Stimulated activated CD8-positive, alpha-beta memory T cell treated with anti-CD3 and anti-CD28 coated beads, Interleukin-12 subunit alpha, Interleukin-12 subunit beta, amount 100 ng/mL, for 4 hours (primary cell): ENCODE data around the gene SARS2.
A peak's percentile ranks its signal among the peaks of the same experiment; 100 is the strongest.
"Not testable (repeated sequence)": the region's sequence is repeated elsewhere in the genome, so short reads cannot be mapped to it uniquely, and the experiment has no call there.

Source experiments
- DNase-seq: peaks from one replicate; pipeline ENCODE4 v3.0.0-alpha.2; 2020; ENCODE audit warnings: low read depth

SARS2 gene

DNA sequence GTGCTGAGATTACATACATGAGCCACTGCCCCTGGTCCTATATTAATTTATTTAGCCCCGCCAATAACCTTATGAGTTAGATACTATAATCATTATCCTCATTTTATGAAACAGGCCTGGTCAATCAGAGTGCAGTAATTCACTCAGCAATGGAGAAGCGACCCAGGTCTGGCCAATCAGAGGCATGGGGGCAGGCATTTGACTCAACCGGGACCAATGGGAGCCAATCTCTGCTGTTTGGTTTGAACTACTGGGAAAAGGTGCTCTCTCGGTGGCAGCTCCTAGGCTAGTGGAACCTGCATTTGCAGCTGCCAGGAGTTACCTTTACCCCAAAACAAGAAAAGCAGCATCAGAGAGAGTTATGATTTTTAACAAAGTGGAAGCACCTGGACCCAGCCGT, 37.7 kb downstream of the SARS2 start:
- no peak for DNase-seq

DNA sequence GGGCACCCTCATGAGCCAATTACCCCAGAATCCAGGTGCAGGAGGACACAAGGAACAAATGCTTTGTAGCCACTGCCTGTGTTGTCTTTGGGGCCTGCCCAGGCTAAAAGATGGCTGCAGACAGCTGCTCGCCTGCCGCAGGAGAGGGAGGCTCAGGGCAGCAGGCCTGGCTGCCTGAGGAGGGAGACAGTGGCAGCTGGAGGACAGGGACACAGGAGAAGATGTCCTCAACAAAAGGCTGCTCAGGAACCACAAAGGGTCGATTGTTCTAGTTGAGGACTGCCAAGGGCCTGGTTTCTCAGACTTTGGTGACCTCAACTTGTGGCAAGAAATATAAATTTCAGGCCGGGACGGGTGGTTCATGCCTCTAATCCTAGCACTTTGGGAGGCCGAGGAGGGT, 38.8 kb downstream of the SARS2 start:
- no peak for DNase-seq

DNA sequence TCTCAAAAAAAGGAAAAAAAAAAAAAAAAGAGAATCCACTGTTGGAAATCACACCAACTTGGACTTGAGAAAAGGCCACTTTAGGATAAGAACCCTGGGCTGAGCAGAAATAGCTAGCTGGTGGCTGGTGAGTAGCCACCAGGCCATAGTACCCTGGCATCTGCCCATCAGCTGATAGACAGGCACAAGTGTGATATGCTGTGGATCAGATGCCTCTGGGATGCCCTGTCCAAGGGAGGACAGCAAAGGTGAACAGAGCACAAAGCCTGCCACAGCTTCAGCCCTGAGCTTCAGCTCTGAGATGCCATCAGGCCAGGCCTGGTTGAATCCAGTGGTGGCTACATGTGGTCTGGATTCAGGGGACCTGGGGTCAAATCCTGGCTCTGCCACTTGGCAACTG, 39.9 kb downstream of the SARS2 start:
- DNase-seq, result no peak

DNA sequence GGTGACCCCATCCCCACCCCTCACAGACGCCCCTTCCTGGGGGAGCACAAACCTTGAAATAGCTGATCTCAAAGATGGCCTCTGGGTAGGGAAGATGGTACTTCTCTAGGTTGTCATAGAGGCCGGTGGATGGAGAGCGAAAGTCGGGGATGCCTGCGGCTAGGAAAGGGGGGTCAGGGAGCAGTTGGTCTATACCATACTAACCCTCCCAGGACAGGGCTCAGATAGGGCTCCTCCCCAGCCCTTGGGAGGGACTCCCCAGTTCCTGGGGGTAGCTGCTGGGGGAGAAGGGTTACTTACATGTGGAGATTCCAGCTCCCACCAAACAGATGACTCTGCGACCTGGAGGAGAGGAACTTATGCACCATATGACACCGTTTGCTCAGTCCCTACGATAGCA, 40.8 kb downstream of the SARS2 start:
- DNase-seq, result no peak

DNA sequence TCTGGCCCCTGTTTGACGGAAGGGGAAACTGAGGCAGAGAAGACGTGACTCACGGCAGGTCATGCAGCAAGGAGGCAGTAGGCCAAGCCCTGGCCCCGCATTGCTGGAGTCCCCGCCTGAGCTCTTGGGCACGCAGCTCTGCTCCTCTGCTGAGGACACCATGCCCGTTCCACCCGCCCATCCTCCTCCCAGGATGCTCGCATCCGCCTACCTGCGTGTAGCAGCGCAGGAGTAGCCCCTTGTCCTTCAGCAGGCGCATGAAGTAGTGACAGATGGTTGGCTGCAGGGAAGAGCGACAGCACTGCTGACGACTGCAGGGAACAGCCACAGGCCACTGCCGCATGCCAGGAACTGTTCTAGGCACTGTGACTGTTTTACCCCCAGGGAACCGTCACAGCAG, 41.7 kb downstream of the SARS2 start:
- DNase-seq, result no peak

DNA sequence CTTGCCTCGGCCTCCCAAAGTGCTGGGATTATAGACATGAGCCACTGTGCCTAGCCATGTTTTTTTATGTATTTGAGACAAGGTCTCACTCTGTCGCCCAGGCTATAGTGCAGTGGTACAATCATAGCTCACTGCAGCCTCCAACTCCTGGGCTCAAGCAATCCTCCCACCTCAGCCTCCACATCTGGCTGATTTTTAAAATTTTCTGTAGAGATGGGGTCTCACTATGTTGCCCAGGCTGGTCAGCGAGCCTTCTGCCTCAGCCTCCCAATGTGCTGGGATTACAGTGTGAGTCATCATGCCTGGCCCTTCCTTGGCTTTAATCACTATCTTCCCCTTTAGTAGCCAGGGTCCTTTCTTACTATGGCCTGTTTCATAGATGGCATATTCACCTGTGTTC, 45.9 kb downstream of the SARS2 start:
- not testable (repeated sequence) for DNase-seq

DNA sequence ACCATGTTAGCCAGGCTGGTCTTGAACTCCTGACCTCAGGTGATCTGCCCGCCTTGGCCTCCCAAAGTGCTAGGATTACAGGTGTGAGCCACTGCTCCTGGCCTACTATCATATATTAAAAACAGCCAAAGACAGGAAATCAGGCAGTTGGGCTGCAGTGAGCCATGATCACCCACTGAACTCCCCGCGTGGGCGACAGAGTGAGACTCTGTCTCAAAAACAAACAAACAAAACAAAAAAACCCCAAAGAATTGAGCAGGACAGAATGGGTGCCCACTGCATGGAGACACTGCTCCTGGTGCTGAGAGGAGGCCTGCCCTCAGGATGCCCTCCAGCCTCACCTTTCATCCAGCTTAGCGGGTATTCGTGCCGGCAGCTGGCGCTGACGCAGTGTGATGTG, 47.3 kb downstream of the SARS2 start:
- DNase-seq, result no peak

DNA sequence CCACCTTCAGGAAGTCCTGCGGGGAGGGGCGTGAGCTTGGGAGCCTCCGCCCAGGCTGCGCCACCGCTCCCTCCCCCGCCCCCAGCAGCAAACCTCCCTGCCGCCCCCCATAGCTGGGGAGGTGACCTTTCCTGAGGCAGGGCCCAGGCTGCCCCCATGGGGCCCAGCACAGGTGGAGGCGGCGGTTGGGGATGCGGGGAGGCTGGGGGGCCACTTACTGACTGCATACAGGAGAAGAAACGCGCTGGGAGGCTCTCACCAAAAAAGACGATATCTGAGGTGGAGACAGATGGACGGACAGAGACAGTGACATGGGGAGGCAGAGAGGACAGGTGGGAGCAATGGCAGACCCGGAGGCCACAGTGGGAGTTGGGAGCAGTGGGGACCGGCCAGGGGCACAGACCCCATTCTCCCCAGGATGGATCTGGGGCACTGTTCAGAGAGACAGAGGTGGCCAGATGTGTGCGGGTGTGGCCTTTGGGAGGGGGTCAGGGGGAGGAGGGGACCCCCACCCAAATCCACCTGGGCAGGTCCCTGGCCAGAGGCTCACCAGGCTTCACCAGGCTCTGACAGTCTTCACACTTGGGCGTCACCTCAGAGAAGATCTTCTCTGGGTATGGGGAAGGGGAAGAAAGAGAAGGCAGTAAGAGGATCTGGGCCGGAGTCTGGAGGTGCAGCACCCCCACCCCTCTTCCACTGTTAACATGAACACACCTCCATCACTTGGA, 49.5 kb downstream of the SARS2 start:
- DNase-seq, result no peak

DNA sequence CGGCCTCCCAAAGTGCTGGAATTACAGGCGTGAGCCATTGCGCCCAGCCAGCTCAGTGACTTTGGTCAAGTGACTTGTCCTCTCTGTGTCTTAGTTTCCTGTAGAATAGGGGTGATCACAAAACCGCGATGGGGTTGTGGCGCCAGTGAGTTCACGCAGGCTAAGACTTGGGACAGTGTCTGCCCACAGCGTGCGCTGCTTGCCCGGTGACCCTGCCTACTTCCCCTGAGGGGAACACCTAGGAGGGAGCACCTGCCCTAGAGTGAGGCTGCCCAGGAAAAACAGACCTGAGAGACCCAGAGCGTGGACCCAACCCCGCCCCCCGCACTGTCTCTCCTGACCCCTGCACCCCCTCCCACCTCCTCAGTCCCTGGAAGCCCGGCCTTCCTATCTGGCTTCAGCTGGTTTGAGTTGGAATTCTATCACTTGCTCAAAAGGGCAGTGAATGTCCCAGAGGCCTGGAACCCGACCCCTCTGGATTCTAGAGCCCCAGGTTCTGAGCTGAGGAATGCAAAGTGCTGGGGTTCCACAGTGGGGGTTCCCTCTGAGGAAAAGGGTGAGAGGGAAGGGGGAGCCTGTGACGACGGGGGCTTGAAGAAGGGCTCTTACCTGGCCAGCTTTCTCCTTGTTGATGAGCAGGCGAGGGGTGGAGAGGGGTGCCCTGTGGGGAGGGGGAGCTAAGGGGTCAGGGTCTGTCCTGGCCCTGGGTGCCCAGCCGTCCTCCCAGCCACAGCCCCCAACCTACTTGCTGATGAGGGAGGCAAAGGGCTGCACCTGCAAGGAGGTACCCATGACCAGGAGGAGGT, 50.3 kb downstream of the SARS2 start:
- no peak for DNase-seq

DNA sequence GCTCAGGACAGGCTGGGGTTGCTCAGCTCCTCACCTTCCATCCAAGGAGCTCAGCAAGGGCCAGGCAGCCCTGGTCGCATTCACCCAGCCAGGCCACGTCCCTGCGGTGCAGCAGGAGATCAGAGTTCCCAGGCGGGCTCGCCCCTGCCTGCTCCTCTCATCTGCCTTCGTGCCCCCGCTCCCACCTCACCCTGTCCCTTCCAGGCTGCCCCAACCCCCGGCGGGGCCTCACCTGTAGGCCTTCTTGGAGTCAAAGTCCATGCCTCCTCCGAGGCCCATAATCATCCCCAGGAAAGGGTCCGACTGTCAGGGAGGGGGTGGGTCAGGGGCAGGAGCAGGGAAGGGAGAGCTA, 51.2 kb downstream of the SARS2 start:
- DNase-seq, result no peak

DNA sequence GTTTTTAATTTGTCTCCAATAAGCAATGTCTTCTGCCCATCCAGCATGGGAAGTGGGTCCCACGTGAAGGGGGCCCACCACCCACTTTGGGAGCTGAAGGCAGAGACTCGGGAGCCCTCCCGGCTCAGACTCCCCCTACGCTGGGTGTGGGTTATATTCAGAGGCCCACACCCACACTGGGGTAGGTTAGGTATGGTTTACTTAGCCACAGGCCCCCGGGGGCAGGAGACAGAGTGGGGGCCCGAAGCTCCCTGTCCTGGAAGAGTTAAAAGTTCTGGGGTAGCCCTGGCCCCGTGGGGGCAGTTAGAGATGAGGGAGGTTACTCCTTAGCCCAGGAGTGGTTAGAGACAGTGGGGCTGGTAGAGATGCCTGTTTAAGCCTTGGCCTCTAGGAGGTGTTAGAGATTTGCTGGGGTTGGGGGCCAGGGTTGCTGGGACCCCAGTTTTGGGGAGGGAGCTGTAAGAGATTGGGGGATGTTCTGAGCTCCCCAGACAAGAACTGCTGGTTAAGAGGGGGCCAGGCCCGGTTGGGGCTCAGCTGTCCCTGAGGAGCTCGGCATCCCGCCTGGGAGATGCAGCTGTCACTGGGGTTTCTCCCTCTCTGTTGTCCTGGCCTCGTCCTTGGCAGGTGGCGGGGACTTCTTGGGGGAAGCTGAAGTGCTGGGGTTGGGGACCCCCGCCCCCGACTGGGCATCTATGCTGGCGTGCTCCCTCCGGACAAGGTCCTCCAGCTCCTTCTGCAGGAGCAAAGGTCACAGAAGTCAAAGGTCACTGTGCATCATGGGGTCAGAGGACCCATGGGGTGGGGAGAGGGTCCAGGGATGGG, 51.8 kb downstream of the SARS2 start:
- DNase-seq, result no peak

DNA sequence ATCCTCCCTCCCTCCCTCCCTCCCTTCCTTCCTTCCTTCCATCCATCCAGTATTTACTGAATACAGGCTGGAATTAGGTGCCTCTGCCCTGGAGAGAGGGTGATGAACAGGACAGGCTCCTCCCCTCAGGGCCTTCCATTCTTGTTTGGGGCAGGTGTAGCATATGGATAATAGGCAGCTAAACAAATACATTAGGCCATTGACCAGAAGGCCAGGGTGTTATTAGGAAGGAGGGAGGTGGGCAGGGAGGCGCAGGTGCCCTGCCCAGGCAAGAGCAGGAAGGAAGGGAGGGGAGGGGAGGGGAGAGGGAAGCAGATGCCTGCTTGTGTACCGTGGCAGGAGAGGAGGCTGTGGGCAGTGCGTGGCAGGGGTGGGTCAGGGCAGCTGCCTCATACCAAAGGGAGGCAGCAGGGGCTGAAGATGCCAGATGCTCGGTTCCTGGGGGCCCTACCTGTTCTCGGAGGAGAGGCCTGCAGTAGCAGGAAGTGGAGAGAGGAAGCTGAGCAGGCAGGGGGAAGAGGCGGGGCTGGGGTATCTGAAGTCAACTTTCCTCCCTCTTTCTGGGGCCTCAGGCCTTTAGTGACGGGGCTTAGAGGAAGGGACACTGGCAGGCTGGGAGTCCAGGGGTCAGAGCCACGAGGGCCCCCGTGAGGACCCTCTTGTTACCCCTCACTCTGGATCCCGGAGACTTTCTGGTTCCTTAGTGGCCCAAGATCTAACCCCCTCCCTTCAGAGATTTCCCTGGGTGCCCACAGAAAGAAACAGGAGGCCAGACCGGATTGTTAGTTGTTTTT, 52.6 kb downstream of the SARS2 start, which contains the start of gene RINL:
Gene RINL, minus strand, starts transcription at position 495 of the 794 bp plus-strand sequence. CDS start 1,533 bp downstream, outside the sequence.
- peak; percentile 37 for DNase-seq

DNA sequence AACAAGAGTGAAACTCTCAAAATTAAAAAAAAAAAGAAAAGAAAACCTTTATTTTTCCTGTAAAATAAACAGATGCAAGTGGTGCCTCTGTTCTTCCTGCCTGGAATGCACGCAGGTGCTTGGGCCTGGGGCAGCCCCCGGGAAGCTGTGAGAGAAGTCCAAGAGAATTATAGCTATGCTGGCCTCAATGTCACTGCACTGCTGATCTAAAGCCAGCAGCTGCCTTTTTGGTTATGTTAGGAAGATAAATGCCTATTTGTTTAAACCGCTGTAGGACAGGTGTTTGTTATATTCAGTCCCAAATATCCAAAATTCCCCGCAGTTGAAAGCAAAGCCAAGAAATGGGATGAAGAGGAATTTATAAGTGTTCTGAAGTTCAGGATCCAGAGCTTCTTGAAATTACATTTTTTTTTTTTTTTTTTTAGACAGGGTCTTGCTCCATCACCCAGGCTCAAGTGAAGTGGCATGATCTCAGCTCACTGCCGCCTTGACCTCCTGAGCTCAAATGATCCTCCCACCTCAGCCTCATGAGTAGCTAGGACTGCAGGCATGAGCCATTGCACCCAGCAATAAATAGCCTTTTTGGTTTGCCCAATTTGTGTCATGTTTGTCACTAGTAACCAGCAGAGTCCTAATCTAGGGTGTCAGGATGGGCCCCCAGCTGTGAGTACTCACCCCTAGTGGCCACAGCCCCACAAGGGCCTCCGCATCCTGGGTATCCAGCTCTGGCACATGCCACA, 54.7 kb downstream of the SARS2 start:
- no peak for DNase-seq

DNA sequence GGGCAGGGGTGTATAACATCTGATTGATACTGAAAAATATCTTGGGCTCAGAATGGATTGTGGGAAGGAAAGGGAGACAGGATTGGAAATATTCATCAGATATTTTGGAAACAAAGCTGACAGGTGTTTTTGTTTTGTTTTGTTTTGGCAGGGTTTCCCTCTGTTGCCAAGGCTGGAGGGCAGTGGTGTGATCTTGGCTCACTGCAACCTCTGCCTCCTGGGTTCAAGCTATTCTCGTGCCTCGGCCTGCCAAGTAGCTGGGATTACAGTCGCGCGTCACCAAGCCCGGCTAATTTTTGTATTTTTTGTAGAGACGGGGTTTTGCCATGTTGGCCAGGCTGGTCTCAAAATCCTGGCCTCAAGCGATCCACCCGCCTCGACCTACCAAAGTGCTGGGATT, 57.2 kb downstream of the SARS2 start:
- DNase-seq, result not testable (repeated sequence)

DNA sequence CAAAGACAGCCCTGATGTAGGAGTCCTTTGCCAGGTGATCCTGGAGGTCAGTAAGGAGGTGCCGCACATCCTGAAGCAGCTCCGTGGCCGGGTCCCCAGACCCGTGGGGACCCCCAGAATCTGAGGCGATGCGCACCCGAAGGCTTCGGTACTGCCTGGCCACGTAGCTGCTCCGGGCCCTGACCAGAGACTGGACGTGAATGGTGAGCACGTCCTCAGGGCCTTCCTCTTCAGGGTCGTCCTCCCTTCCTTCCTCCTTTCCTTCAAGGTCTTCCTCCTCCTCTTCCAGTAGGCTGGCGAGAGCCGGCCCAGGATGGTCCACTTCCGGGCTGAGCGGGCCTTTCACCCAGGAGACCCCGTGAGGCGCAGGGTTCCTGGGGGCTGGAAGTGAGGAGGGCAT, 60.0 kb downstream of the SARS2 start:
- DNase-seq, result no peak

DNA sequence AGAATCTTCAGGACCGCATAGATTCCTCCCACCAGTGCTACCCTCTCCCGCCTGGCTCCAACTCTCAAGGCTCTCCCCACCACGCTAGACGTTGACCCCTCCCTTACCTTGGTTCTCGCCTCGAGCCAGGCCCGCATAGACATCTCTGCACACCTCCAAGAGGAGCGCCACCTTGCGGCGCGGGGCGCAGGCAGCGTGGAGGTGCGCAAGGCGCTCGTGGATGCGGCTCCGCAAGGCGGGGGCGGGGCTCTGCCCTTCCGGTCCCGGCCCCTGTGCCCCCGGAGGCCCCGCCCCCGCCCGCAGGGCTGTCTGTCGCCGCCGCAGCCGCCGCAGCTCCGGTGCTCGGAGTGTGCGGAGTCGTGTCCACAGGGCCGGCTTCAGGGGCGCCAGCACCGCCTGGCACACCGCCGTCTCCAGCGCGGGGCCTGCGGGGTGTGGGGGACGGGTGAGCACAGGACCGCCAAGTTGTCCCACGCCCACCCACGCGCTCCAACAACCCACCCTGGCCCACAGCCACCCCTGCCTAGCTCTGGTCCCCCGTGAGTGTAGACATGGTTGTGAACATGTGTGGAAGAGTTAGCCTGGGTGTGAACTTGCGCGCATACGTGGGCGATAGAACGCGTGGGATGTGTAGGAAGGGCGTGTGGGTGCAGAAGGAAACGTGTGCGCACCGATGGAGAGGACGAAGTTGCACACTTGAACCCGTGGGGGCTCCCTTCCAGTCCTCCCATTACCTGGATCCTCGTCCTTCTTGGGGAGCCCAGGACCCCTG, 60.5 kb downstream of the SARS2 start:
- peak; percentile 88 for DNase-seq

DNA sequence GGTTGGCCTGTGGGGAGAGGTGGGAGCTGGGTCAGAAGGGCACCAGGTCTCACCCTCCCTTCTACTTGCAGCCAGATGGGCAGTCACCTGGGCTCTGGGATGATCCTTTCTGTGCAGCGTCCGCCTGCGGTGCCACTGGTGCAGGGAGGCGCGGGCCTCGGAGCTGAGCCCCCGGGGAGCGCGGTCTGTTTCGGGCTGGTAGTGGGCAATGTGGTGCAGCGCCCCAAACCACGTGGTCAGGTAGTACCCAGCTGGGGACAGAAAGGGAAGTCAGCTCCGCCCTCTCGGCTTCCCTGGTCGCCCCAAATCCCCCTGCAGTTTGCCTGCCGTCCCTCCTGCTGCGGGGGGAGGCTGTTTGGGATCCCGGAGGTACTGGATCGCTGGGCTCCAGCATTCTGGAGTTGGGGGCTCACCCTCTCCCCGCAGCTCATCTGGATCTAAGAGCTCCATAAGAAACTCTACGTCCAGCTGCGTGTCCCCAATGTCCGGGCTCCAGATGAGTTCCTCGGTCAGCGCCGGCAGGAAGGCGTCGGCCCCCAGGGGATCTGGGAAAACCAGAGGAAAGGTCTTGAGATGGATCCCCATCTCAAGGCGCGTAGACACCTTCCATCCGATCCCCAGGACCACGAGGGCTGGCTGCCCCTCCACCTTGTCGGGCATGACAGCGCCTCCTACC, 61.3 kb downstream of the SARS2 start:
- DNase-seq, result no peak

DNA sequence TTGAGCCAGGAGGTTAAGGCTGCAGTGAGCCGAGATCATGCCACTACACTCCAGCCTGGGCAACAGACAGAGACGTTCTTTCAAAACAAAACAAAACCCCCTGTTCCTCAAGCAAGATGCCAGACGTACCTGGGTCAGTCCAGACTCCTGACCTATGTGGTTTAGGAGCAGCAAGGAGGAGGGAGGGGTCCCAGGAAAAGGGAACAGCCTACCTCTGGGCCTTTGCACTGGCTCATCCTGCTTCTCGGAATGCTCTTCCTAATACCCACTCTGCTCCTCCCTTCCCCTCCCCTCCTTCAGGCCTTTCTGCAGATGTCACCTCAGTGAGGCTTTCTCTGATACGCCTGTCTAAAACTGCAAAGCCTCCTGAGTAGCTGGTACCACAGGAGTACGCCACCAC, 62.0 kb downstream of the SARS2 start:
- DNase-seq, result no peak

DNA sequence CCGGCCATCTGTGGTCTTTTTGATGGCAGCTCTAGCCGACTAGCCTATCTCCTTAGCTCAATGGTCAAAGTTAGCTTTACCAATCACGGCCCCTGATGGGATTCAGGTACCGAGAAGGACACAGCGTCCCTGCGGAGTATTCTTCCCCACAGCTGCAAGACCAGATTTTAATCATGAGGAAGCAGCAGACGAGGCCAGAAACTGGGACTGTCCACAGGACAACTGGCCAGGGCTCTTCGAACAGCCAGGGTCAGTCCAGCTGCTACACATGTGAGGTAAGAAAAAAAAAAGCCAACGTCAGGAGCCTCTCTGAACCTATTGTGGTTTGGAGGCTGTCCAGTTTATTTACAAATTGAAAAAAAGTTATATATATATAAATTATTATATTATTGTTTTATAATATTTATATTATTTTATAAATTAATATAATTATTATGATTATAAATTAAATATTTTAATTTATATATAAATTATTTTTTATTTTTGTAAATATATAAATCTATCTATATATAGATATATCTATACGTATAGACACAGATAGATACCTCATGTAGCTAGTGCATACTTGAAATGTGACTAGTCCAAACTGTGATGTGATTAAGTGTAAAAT, 63.3 kb downstream of the SARS2 start:
- DNase-seq, result no peak
